ENCODE measurements around the gene GDF11. TPM values are rescaled to one million over a fixed set of nuclear protein-coding genes. Genes with fewer than 3 reads are reported as not detected.
A peak's percentile ranks its signal among the peaks of the same experiment; 100 is the strongest.

Gene GDF11
- 10 to 100 TPM in 1 of 4 donors, 1 to 10 TPM in 2, under 1 TPM in 1; 0.77 to 17.1 (median 5.0) TPM for total RNA-seq

DNA sequence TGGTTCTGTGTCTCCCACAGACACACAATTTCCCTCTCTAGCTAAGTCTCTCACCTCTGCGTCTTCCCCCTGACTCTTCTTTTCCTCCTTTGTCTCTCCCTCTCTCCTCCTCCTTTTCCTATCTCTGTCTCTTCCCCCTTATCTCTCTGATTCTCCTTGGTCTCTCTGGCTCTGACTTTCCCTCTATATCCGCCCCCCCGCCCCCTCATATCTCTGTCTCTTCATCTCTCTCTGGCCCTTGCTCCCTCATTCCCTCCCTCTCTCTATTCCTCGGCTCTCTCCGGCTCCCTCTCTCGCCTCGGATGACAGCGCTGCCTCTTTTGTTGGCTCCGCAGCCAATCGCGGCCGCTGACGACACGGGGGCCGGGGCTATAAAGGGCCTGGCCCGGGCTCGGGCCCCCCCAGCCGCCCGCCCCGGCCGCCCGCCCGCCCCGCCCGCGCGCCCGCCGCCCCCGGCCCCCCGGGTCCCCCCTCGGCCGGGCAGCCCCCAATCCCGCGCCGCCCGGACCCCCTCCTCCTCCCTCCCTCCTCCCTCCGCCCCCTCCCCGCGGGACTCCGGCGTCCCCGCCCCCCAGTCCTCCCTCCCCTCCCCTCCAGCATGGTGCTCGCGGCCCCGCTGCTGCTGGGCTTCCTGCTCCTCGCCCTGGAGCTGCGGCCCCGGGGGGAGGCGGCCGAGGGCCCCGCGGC lies at the start of gene GDF11:
TSS of gene GDF11 (plus strand) at position 404 of the 687 bp plus-strand sequence. CDS start at position 599, 195 bp downstream.
- Histone ChIP-seq H3K4me3 (peak within 1 kb of the TSS; percentile 53 to 61), H3K27me3 (no peaks in the 10 kb centered on the region), H3K9me3 (no peaks in the 10 kb centered on the region), H3K36me3 (no peaks in the 10 kb centered on the region), H3K27ac (peak within 1 kb of the TSS; percentile 83 to 91), H3K4me1 (no peaks in the 10 kb centered on the region)
- DNase-seq = peak; percentile 85 to 87
- intact Hi-C loops (cut with DNase I; ENCODE audit: low total_unique reads) = loop anchor here (10.0 kb wide), 1 partner anchor 72 kb away; the partner anchor contains the start of genes ORMDL2 and SARNP
- TF ChIP-seq POLR2A (IDR thresholded peaks at IDR 0.05) = peak; percentile 82 to 89
- TF ChIP-seq, protein P1, sequence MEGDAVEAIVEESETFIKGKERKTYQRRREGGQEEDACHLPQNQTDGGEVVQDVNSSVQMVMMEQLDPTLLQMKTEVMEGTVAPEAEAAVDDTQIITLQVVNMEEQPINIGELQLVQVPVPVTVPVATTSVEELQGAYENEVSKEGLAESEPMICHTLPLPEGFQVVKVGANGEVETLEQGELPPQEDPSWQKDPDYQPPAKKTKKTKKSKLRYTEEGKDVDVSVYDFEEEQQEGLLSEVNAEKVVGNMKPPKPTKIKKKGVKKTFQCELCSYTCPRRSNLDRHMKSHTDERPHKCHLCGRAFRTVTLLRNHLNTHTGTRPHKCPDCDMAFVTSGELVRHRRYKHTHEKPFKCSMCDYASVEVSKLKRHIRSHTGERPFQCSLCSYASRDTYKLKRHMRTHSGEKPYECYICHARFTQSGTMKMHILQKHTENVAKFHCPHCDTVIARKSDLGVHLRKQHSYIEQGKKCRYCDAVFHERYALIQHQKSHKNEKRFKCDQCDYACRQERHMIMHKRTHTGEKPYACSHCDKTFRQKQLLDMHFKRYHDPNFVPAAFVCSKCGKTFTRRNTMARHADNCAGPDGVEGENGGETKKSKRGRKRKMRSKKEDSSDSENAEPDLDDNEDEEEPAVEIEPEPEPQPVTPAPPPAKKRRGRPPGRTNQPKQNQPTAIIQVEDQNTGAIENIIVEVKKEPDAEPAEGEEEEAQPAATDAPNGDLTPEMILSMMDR (IDR thresholded peaks at IDR 0.05) = peak in 1 of 4 experiments; percentile 9

GRCh38 chr12:55693323-55694187 lies 49.4 kb upstream of the GDF11 start:
- H3K36me3 ChIP-seq = no peaks in the 10 kb centered on the region
- H3K4me3 ChIP-seq = no peak overlapping the region
- intact Hi-C loops (cut with DNase I; ENCODE audit: low total_unique reads) = no loop called here
- TF ChIP-seq POLR2A (IDR thresholded peaks at IDR 0.05) = no peak
- TF ChIP-seq, protein P1 (IDR thresholded peaks at IDR 0.05) = no peak
- H3K27ac ChIP-seq = no peak overlapping the region
- H3K4me1 ChIP-seq = no peaks in the 10 kb centered on the region
- no peaks in the 10 kb centered on the region for H3K9me3 ChIP-seq
- H3K27me3 ChIP-seq = no peaks in the 10 kb centered on the region
- DNase-seq = no peak

DNA sequence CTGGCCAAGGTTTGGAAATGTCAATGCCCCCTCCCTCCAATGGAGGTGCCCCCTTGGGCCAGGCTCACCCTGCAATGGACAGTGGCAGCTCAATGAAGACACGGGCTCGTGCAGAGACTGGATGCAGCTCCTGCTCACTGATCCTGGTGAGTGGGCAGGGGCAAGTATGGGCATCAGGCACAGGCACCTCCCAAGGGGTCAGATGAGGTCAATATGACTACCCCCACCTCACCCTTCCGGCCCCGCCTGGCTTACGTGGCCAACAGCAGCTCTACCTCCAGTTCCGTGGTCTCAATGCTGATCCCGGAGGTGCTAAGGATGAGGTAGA lies 48.8 kb upstream of the GDF11 start:
- Histone ChIP-seq H3K36me3 (no peaks in the 10 kb centered on the region), H3K9me3 (no peaks in the 10 kb centered on the region), H3K4me3 (no peak overlapping the region), H3K4me1 (no peaks in the 10 kb centered on the region), H3K27ac (no peak overlapping the region), H3K27me3 (no peaks in the 10 kb centered on the region)
- peak in 1 of 2 donors; percentile 8 for DNase-seq
- no peak for TF ChIP-seq POLR2A (IDR thresholded peaks at IDR 0.05)
- TF ChIP-seq, protein P1 (IDR thresholded peaks at IDR 0.05) = no peak
- intact Hi-C loops (cut with DNase I; ENCODE audit: low total_unique reads) = no loop called here

GRCh38 chr12:55694651-55695050 lies 48.3 kb upstream of the GDF11 start:
- Histone ChIP-seq H3K4me1 (no peaks in the 10 kb centered on the region), H3K36me3 (no peaks in the 10 kb centered on the region), H3K4me3 (no peak overlapping the region), H3K9me3 (no peaks in the 10 kb centered on the region), H3K27ac (no peak overlapping the region), H3K27me3 (no peaks in the 10 kb centered on the region)
- intact Hi-C loops (cut with DNase I; ENCODE audit: low total_unique reads) = no loop called here
- peak in 1 of 2 donors; percentile 7 for DNase-seq
- TF ChIP-seq, protein P1 (IDR thresholded peaks at IDR 0.05) = no peak
- TF ChIP-seq POLR2A (IDR thresholded peaks at IDR 0.05) = no peak

- DNase-seq = peak in 1 of 2 donors; percentile 6
- no peak overlapping the region for H3K27ac ChIP-seq
- H3K36me3 ChIP-seq = no peaks in the 10 kb centered on the region
- H3K27me3 ChIP-seq = no peaks in the 10 kb centered on the region
- H3K4me1 ChIP-seq = no peaks in the 10 kb centered on the region
- intact Hi-C loops (cut with DNase I; ENCODE audit: low total_unique reads) = no loop called here
- H3K9me3 ChIP-seq = no peaks in the 10 kb centered on the region
- TF ChIP-seq POLR2A (IDR thresholded peaks at IDR 0.05) = no peak
- TF ChIP-seq, protein P1 (IDR thresholded peaks at IDR 0.05) = no peak
- no peak overlapping the region for H3K4me3 ChIP-seq
These were observed 47.6 kb upstream of the GDF11 start for GRCh38 chr12:55695349-55695748.

All from uterus (tissue), 4 donors.